ENCODE measurements around the gene CLBA1.
A peak's percentile ranks its signal among the peaks of the same experiment; 100 is the strongest.
"Not testable (repeated sequence)": the region's sequence is repeated elsewhere in the genome, so short reads cannot be mapped to it uniquely, and the experiment has no call there.

Gene CLBA1

GRCh38 chr14:105030836-105031396 lies 45.3 kb downstream of the CLBA1 start:
- Histone ChIP-seq H3K79me2 (ENCODE audit: control insufficient read depth, low read length) (peaks cover 4% of the 10 kb centered on the region), H3K27me3 (ENCODE audit: control insufficient read depth, low read length) (no peaks in the 10 kb centered on the region), H4K20me1 (ENCODE audit: control insufficient read depth, insufficient read depth, low read depth, low read length) (no peaks in the 10 kb centered on the region), H3F3A (ENCODE audit: control insufficient read depth, insufficient read depth) (peaks cover 5% of the 10 kb centered on the region), H3K36me3 (ENCODE audit: control insufficient read depth, low read length) (no peaks in the 10 kb centered on the region), H3K4me1 (ENCODE audit: control insufficient read depth, low read length) (peaks cover 28% of the 10 kb centered on the region), H3K4me2 (ENCODE audit: low read length) (no peak overlapping the region), H3K9me2 (replicated peaks; ENCODE audit: control insufficient read depth, low read length) (no peaks in the 10 kb centered on the region), H3K9me3 (ENCODE audit: control insufficient read depth, insufficient read depth, low read length) (peaks cover 3% of the 10 kb centered on the region; the same call in 1 of the 2 replicates), H3K27ac (ENCODE audit: low read depth, low read length) (no peak overlapping the region), H3K4me3 (ENCODE audit: low read length) (no peak overlapping the region)
- TF ChIP-seq EZH2phosphoT487 (IDR thresholded peaks at IDR 0.05; ENCODE audit: borderline replicate concordance, low read length): no peak
- TF ChIP-seq CTCF (IDR thresholded peaks at IDR 0.05; ENCODE audit: low read depth, low read length, poor library complexity, severe bottlenecking): no peak

GRCh38 chr14:105032451-105032901 lies 46.9 kb downstream of the CLBA1 start:
- peak overlapping the region; percentile 64 for H3K4me2 ChIP-seq (ENCODE audit: low read length)
- H3K9me3 ChIP-seq (ENCODE audit: control insufficient read depth, insufficient read depth, low read length); H3K27me3 ChIP-seq (ENCODE audit: control insufficient read depth, low read length); H3K79me2 ChIP-seq (ENCODE audit: control insufficient read depth, low read length); H3F3A ChIP-seq (ENCODE audit: control insufficient read depth, insufficient read depth); H3K27ac ChIP-seq (ENCODE audit: low read depth, low read length); H4K20me1 ChIP-seq (ENCODE audit: control insufficient read depth, insufficient read depth, low read depth, low read length); H3K36me3 ChIP-seq (ENCODE audit: control insufficient read depth, low read length); H3K9me2 ChIP-seq (replicated peaks; ENCODE audit: control insufficient read depth, low read length): not testable (repeated sequence)
- peaks cover 12% of the 10 kb centered on the region for H3K4me1 ChIP-seq (ENCODE audit: control insufficient read depth, low read length)
- peak overlapping the region; percentile 69 for H3K4me3 ChIP-seq (ENCODE audit: low read length)

- H3K4me1 ChIP-seq (ENCODE audit: control insufficient read depth, low read length); H3K36me3 ChIP-seq (ENCODE audit: control insufficient read depth, low read length); H3K79me2 ChIP-seq (ENCODE audit: control insufficient read depth, low read length); H3K9me3 ChIP-seq (ENCODE audit: control insufficient read depth, insufficient read depth, low read length); H3K27me3 ChIP-seq (ENCODE audit: control insufficient read depth, low read length); H3F3A ChIP-seq (ENCODE audit: control insufficient read depth, insufficient read depth); H3K27ac ChIP-seq (ENCODE audit: low read depth, low read length); H3K9me2 ChIP-seq (replicated peaks; ENCODE audit: control insufficient read depth, low read length); H4K20me1 ChIP-seq (ENCODE audit: control insufficient read depth, insufficient read depth, low read depth, low read length): not testable (repeated sequence)
- Histone ChIP-seq H3K4me2 (ENCODE audit: low read length) (peak overlapping the region; percentile 64), H3K4me3 (ENCODE audit: low read length) (peak overlapping the region; percentile 69)
Observed at GRCh38 chr14:105033412-105033900, 47.9 kb downstream of the CLBA1 start.

DNA sequence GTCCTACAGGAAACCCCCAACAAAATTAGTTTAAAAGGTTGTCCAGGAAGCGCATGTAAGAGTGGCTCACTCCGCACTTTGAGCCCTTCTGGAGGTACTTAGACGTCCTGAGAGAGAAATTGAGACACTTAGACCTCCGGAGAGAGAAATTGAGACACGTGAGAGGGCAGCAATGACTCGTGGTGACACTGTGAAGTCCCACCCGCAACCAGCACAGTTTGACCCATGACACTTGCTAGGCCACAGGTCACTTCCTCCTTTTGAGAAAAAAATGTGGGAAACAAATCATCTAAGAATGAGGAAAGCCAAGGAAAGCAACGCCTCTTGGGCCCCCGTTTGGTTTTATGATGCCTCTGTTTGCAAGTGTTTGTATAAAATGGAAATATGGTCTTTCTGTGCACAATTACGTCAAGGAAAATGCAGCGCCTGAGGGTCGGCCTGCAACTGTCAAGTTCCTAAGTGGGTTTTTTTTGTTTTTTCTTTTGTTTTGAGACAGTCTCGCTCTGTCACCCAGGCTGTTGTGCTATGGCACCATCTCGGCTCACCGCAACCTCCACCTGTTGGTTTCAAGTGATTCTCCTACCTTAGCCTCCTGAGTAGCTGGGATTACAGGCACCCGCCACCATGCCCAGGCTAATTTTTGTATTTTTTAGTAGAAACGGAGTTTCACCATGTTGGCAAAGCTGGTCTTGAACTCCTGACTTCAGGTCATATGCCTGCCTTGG lies 48.9 kb downstream of the CLBA1 start:
- Histone ChIP-seq H3F3A (ENCODE audit: control insufficient read depth, insufficient read depth) (0 out of 2 replicates have a peak, but pooled peaks cover 2% of the 10 kb centered on the region), H3K4me1 (ENCODE audit: control insufficient read depth, low read length) (peaks cover 10% of the 10 kb centered on the region; the same call in 1 of the 2 replicates), H3K79me2 (ENCODE audit: control insufficient read depth, low read length) (peaks cover 4% of the 10 kb centered on the region; the same call in 1 of the 2 replicates), H3K4me2 (ENCODE audit: low read length) (peak overlapping the region; percentile 64; the same call in 1 of the 2 replicates), H3K9me2 (replicated peaks; ENCODE audit: control insufficient read depth, low read length) (no peaks in the 10 kb centered on the region), H4K20me1 (ENCODE audit: control insufficient read depth, insufficient read depth, low read depth, low read length) (no peaks in the 10 kb centered on the region), H3K9me3 (ENCODE audit: control insufficient read depth, insufficient read depth, low read length) (no peaks in the 10 kb centered on the region), H3K4me3 (ENCODE audit: low read length) (no peak overlapping the region), H3K27ac (ENCODE audit: low read depth, low read length) (no peak overlapping the region), H3K36me3 (ENCODE audit: control insufficient read depth, low read length) (no peaks in the 10 kb centered on the region), H3K27me3 (ENCODE audit: control insufficient read depth, low read length) (no peaks in the 10 kb centered on the region)
- TF ChIP-seq CTCF (IDR thresholded peaks at IDR 0.05; ENCODE audit: low read depth, low read length, poor library complexity, severe bottlenecking) (no peak), EZH2phosphoT487 (IDR thresholded peaks at IDR 0.05; ENCODE audit: borderline replicate concordance, low read length) (no peak)

- not testable (repeated sequence) for H3K36me3 ChIP-seq (ENCODE audit: control insufficient read depth, low read length); H3K27ac ChIP-seq (ENCODE audit: low read depth, low read length); H3K9me2 ChIP-seq (replicated peaks; ENCODE audit: control insufficient read depth, low read length); H3K27me3 ChIP-seq (ENCODE audit: control insufficient read depth, low read length); H3K4me3 ChIP-seq (ENCODE audit: low read length); H3K4me2 ChIP-seq (ENCODE audit: low read length); H3K4me1 ChIP-seq (ENCODE audit: control insufficient read depth, low read length); H3K79me2 ChIP-seq (ENCODE audit: control insufficient read depth, low read length); H3F3A ChIP-seq (ENCODE audit: control insufficient read depth, insufficient read depth); H4K20me1 ChIP-seq (ENCODE audit: control insufficient read depth, insufficient read depth, low read depth, low read length); H3K9me3 ChIP-seq (ENCODE audit: control insufficient read depth, insufficient read depth, low read length)
Observed at GRCh38 chr14:105035616-105036015, 50.0 kb downstream of the CLBA1 start.

Measured in DOHH2 (cell line).